Mesendoderm (in vitro differentiated cells): Measurements from ENCODE around the gene CADPS2. TPM values are rescaled to one million over a fixed set of nuclear protein-coding genes. Genes with fewer than 3 reads are reported as not detected.

Source experiments
- DNase-seq: peaks from one replicate; pipeline ENCODE4 v3.0.0; 2013
- H2AK5ac ChIP-seq: 2 replicates; pipeline ENCODE4 v1.6.1; 2013; ENCODE audit warnings: low read length, inconsistent platforms
- H2BK120ac ChIP-seq: 2 replicates; pipeline ENCODE4 v1.6.1; 2013; ENCODE audit warnings: low read depth, mild to moderate bottlenecking, low read length, moderate library complexity, mixed read lengths
- H2BK15ac ChIP-seq: replicated peaks from 2 replicates; pipeline ENCODE4 v1.6.1; 2013; ENCODE audit warnings: low read depth, mild to moderate bottlenecking, moderate library complexity
- H2BK5ac ChIP-seq: 2 replicates; pipeline ENCODE4 v1.6.1; 2013; ENCODE audit warnings: low read length, inconsistent platforms
- H3K18ac ChIP-seq: 2 replicates; pipeline ENCODE4 v1.6.1; 2013; ENCODE audit warnings: mild to moderate bottlenecking, low read length, mixed read lengths
- H3K23ac ChIP-seq: one replicate; pipeline ENCODE4 v1.6.1; 2013; ENCODE audit warnings: low read length
- H3K27ac ChIP-seq: 2 replicates; pipeline ENCODE4 v1.5.1; 2013; ENCODE audit warnings: low read depth, mild to moderate bottlenecking, inconsistent platforms, low read length, moderate library complexity
- H3K27me3 ChIP-seq: 2 replicates; pipeline ENCODE4 v1.6.1; 2013; ENCODE audit warnings: low read length, control low read depth, mild to moderate bottlenecking, inconsistent platforms; ENCODE audit not compliant: insufficient read depth, poor library complexity
- H3K36me3 ChIP-seq: 2 replicates; pipeline ENCODE4 v1.6.1; 2013; ENCODE audit warnings: low read length, inconsistent platforms; ENCODE audit not compliant: control insufficient read depth, insufficient read depth
- H3K4ac ChIP-seq: one replicate; pipeline ENCODE4 v1.6.1; 2013; ENCODE audit warnings: low read depth, mild to moderate bottlenecking, low read length, moderate library complexity
- H3K4me1 ChIP-seq: 2 replicates; pipeline ENCODE4 v1.6.1; 2013; ENCODE audit warnings: low read depth, low read length, inconsistent platforms; ENCODE audit not compliant: control insufficient read depth
- H3K4me2 ChIP-seq: 2 replicates; pipeline ENCODE4 v1.6.1; 2013; ENCODE audit warnings: low read length
- H3K4me3 ChIP-seq: 2 replicates; pipeline ENCODE4 v1.5.1; 2013; ENCODE audit warnings: mild to moderate bottlenecking, low read length
- H3K56ac ChIP-seq: one replicate; pipeline ENCODE4 v1.6.1; 2013; ENCODE audit warnings: low read length
- H3K79me1 ChIP-seq: 2 replicates; pipeline ENCODE4 v1.6.1; 2013; ENCODE audit warnings: low read length, inconsistent platforms
- H3K79me2 ChIP-seq: 2 replicates; pipeline ENCODE4 v1.6.1; 2013; ENCODE audit warnings: mild to moderate bottlenecking, low read length; ENCODE audit not compliant: control insufficient read depth, insufficient read depth
- H3K9ac ChIP-seq: 2 replicates; pipeline ENCODE4 v1.6.1; 2013; ENCODE audit warnings: low read length, inconsistent platforms
- H4K5ac ChIP-seq: one replicate; pipeline ENCODE4 v1.6.1; 2013; ENCODE audit warnings: low read length
- H4K8ac ChIP-seq: one replicate; pipeline ENCODE4 v1.6.1; 2013; ENCODE audit warnings: low read depth, mild to moderate bottlenecking, control low read depth, low read length, moderate library complexity
- WGBS: extraction: QIAGEN DNeasy Blood & Tissue Kit; methylation state at CpG from one replicate; pipeline ENCODE4 v1.1.7; 2013; ENCODE audit warnings: low lambda C conversion rate, missing lambda C conversion rate; ENCODE audit not compliant: insufficient coverage; ENCODE audit errors: extremely low coverage; 5-methylcytosine and 5-hydroxymethylcytosine counted together
- polyA plus RNA-seq, 2 experiments: library from polyadenylated mRNA; stranded (reverse); fragments of 200-250 nt; gene quantifications; one replicate each; pipeline ENCODE4 v1.2.3, GENCODE V29; 2013

Gene CADPS2
- polyA plus RNA-seq (2013, experiment 1 of 2), result 7.1 TPM
- polyA plus RNA-seq (2013, experiment 2 of 2), result 7.1 TPM

DNA sequence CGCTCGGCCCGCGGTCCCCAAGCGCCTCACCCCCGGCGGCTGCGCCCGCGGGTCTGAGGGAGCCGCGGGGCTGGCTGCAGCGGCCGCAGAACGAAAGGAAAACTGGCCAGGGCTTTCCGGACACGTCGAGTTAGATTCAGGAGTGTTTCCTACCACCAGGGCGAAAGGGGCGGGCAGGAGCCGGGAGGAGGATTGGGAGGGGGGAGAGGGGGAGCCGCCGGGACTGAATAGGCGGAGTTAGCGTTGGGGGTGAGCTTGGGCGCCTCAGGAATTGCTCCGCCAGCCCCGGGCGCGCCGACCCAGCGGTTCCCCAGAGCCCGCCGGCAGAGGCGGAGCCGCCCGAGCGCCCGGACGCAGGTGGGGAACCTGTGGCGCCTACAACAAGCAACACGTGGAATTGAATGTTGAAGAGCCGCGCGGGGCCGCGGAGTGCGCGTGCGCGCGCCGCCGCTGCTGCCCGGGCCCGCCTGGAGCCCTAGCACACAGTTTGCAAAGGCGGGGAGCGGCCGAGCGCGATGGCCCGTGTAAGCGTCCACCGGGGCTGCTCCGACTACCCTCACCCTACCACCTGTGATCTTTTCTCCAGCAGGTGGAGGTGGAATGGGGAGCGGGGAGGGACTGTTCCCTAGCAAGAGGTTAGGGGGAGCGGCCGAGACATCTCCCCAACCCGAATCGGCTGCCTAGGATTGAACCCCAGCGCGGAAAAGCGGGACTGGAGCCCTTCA lies at the start of gene CADPS2:
CADPS2 (minus strand) TSS at position 104 of the 725 bp plus-strand sequence. CDS start 123 bp downstream, outside the sequence.
- Histone ChIP-seq H2AK5ac (no peak within 1 kb of the TSS), H3K27me3 (peaks cover 3% of the 10 kb centered on the region), H3K4me1 (no peaks in the 10 kb centered on the region), H3K27ac (peak within 1 kb of the TSS; percentile 34), H3K18ac (peak within 1 kb of the TSS; percentile 88), H2BK5ac (no peak within 1 kb of the TSS), H2BK15ac (no peak within 1 kb of the TSS), H2BK120ac (no peak within 1 kb of the TSS), H3K79me2 (no peaks in the 10 kb centered on the region), H4K8ac (no peak within 1 kb of the TSS), H3K4me3 (peak within 1 kb of the TSS; percentile 70), H3K9ac (peak within 1 kb of the TSS; percentile 72), H4K5ac (no peak within 1 kb of the TSS), H3K79me1 (no peaks in the 10 kb centered on the region), H3K4me2 (peak within 1 kb of the TSS; percentile 87), H3K56ac (peak within 1 kb of the TSS; percentile 91), H3K4ac (peak within 1 kb of the TSS; percentile 56), H3K36me3 (no peaks in the 10 kb centered on the region), H3K23ac (peak within 1 kb of the TSS; percentile 91)
- no CpG with 5 or more reads among the region's 73 CpGs for WGBS
- DNase-seq, result peak; percentile 90

DNA sequence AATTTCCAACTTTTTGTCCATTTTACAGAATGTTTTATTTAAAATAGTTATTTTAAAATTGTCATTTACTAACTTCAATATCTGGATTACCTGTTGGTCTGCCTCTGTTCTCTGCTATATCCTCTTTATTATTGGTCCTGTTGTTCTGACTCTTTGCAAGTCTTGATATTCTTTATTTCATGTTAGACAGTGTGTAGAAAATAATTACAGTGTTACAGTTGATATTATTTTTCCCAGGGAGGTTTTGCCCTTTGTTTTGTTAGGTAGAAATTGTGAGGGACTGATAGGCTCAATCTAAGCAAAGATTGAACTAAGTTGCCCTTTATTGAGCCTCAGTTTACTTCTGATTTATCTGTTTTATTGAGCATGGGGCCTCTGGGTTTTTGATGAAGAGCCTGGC lies 49.4 kb upstream of the CADPS2 start:
- H3K4ac ChIP-seq, result no peak overlapping the region
- H2BK120ac ChIP-seq, result no peak overlapping the region
- H3K18ac ChIP-seq, result no peak overlapping the region
- H3K4me3 ChIP-seq, result no peak overlapping the region
- no peak overlapping the region for H2BK5ac ChIP-seq
- H3K79me2 ChIP-seq, result no peaks in the 10 kb centered on the region
- no peaks in the 10 kb centered on the region for H3K79me1 ChIP-seq
- H3K27me3 ChIP-seq, result no peaks in the 10 kb centered on the region
- H2AK5ac ChIP-seq, result no peak overlapping the region
- no peak overlapping the region for H3K4me2 ChIP-seq
- no peak overlapping the region for H4K8ac ChIP-seq
- H3K9ac ChIP-seq, result no peak overlapping the region
- no peak overlapping the region for H3K27ac ChIP-seq
- no peak overlapping the region for H3K23ac ChIP-seq
- no peaks in the 10 kb centered on the region for H3K4me1 ChIP-seq
- H3K56ac ChIP-seq, result no peak overlapping the region
- no peak overlapping the region for H4K5ac ChIP-seq
- DNase-seq, result no peak
- no peak overlapping the region for H2BK15ac ChIP-seq
- no peaks in the 10 kb centered on the region for H3K36me3 ChIP-seq

DNA sequence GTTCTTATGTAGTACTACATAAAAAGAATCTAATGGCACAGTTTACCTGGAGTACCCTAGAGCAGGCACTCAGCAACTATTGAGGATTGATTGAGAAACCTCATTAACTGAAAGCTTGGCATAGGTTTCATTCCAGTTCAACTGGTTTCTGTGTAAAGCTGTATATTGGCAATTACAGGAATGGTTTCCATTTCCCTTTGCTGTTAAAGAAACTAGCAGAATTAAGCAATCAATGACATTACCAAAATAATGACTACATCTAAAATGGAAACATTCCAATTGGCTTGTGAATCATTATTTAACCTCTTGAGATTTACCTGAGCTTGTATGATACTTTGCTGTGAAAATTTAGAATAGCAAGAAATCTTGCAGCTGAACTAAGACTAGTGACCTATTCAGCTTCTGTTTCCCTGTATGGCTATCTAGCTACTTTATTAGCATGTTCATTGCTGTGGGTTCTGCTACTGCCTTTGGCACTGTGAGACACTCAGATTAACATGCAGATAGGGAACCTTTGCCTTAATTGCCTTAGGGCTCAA lies 33.5 kb upstream of the CADPS2 start:
- Histone ChIP-seq H3K79me1 (no peaks in the 10 kb centered on the region), H3K4me2 (no peak overlapping the region), H3K79me2 (no peaks in the 10 kb centered on the region), H2BK120ac (no peak overlapping the region), H3K18ac (no peak overlapping the region), H3K4me3 (no peak overlapping the region), H3K9ac (no peak overlapping the region), H3K56ac (no peak overlapping the region), H3K4ac (no peak overlapping the region), H3K27ac (no peak overlapping the region), H4K5ac (no peak overlapping the region), H3K4me1 (peaks cover 3% of the 10 kb centered on the region), H3K36me3 (no peaks in the 10 kb centered on the region), H3K27me3 (no peaks in the 10 kb centered on the region), H2BK15ac (no peak overlapping the region), H4K8ac (no peak overlapping the region), H3K23ac (no peak overlapping the region), H2BK5ac (no peak overlapping the region), H2AK5ac (no peak overlapping the region)
- peak; percentile 71 for DNase-seq

DNA sequence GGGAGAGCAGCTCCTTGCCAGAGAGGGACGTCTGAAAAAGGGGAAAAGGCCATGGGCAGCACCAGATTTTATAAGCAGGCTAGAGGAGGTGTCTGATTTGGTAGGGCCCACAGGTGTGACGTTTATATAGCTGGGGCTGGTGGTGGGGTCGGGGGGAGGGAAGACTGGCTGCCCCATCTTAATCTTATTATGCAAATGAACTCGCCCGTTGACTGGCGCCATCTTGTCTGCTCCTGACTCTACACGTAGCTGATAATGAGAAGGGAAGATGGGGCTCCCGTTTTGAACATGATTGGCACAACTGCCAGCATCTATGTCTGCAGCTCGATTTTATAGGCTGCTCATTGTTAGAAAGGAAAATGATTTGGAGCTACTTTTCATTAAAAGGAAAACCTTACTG lies 28.6 kb upstream of the CADPS2 start:
- Histone ChIP-seq H4K8ac (no peak overlapping the region), H2BK15ac (no peak overlapping the region), H3K27ac (no peak overlapping the region), H4K5ac (no peak overlapping the region), H2AK5ac (no peak overlapping the region), H3K23ac (no peak overlapping the region), H3K4me1 (peaks cover under 1% of the 10 kb centered on the region), H3K27me3 (no peaks in the 10 kb centered on the region), H3K4ac (no peak overlapping the region), H3K79me2 (no peaks in the 10 kb centered on the region), H3K9ac (no peak overlapping the region), H2BK120ac (no peak overlapping the region), H3K4me3 (no peak overlapping the region), H3K18ac (no peak overlapping the region), H3K36me3 (no peaks in the 10 kb centered on the region), H3K4me2 (no peak overlapping the region), H3K56ac (no peak overlapping the region), H2BK5ac (no peak overlapping the region), H3K79me1 (no peaks in the 10 kb centered on the region)
- WGBS, result no CpG with 5 or more reads among the region's 9 CpGs
- DNase-seq, result no peak

DNA sequence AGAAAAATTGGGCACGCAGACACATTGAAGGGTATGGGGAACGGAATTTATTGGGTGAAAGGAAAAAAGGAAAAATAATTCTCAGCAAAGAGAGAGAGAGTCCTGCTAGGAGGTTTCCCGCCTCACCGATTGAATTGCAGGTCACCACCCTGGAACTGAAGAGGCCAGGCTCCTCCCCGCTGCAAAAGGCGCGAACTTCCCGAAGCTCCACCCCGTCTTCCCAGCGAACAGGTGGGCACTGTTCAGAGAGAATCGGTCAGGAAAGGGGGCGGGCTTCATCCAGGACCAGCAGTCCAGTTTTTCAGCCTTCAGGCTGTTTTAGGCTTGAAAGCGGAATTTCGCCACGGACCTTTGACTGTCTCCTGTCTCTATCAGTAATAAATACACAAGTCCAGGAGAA lies 27.3 kb upstream of the CADPS2 start:
- Histone ChIP-seq H2BK120ac (no peak overlapping the region), H3K56ac (no peak overlapping the region), H3K79me2 (no peaks in the 10 kb centered on the region), H3K18ac (no peak overlapping the region), H3K4me2 (no peak overlapping the region), H4K5ac (no peak overlapping the region), H3K4ac (no peak overlapping the region), H3K27ac (no peak overlapping the region), H3K36me3 (no peaks in the 10 kb centered on the region), H3K4me1 (no peaks in the 10 kb centered on the region), H4K8ac (no peak overlapping the region), H3K4me3 (no peak overlapping the region), H3K79me1 (no peaks in the 10 kb centered on the region), H3K23ac (no peak overlapping the region), H3K27me3 (no peaks in the 10 kb centered on the region), H2BK5ac (no peak overlapping the region), H2BK15ac (no peak overlapping the region), H3K9ac (no peak overlapping the region), H2AK5ac (no peak overlapping the region)
- WGBS, result no CpG with 5 or more reads among the region's 15 CpGs
- no peak for DNase-seq
